K562 (cell line): Measurements from ENCODE around the gene SPEM1. TPM values are rescaled to one million over a fixed set of nuclear protein-coding genes. Genes with fewer than 3 reads are reported as not detected.

Experiments used
- EZH2 ChIP-seq: IDR thresholded peaks from 2 replicates; pipeline ENCODE4 v1.6.1; 2012; ENCODE audit warnings: low read depth, mild to moderate bottlenecking, inconsistent platforms, low read length, borderline replicate concordance
- GABPB2 ChIP-seq: fragments of 250-450 bp; sonication (Bioruptor Pico); conservative IDR thresholded peaks from 2 replicates; pipeline ENCODE4 v1.5.1; 2021; ENCODE audit warnings: mild to moderate bottlenecking
- KLF1 ChIP-seq: fragments of 450-650 bp; IDR thresholded peaks from 2 replicates; pipeline ENCODE4 v1.6.1; 2016; ENCODE audit warnings: missing genetic modification characterization, missing compliant biosample characterization
- NFXL1 ChIP-seq: fragments of 450-650 bp; formaldehyde crosslinking; IDR thresholded peaks from 2 replicates; pipeline ENCODE4 v1.4.0; 2021; ENCODE audit warnings: mild to moderate bottlenecking
- NR2C2 ChIP-seq, 2 experiments: fragments of 200-800 bp in 1 of 2; sonication (Bioruptor generic) in 1 of 2; sonication (generic) in 1 of 2; formaldehyde crosslinking in 1 of 2; IDR thresholded peaks; 2 replicates each; pipeline versions ENCODE4 v1.6.1 to v1.8.0; 2016 to 2022; ENCODE audit warnings: mild to moderate bottlenecking in 1 of 2, missing compliant biosample characterization in 1 of 2, missing genetic modification characterization in 1 of 2, missing genetic modification reagents in 1 of 2
- PTRF ChIP-seq: fragments of 450-650 bp; IDR thresholded peaks from 2 replicates; pipeline ENCODE4 v1.6.1; 2016; ENCODE audit warnings: mild to moderate bottlenecking, missing genetic modification characterization, missing compliant biosample characterization
- PTTG1 ChIP-seq: fragments of 450-650 bp; IDR thresholded peaks from 2 replicates; pipeline ENCODE4 v1.6.1; 2016; ENCODE audit warnings: low read depth, mild to moderate bottlenecking, missing genetic modification characterization, missing compliant biosample characterization
- RBFOX2 ChIP-seq: fragments of 200-400 bp; formaldehyde crosslinking; IDR thresholded peaks from 2 replicates; pipeline ENCODE4 v1.6.1; 2017; ENCODE audit warnings: low read depth, mild to moderate bottlenecking, low read length, moderate library complexity
- RFX5 ChIP-seq: IDR thresholded peaks from 2 replicates; pipeline ENCODE4 v1.6.1; 2011; ENCODE audit warnings: low read depth, mild to moderate bottlenecking, improper control_type of control experiment, low read length
- SLC30A9 ChIP-seq: fragments of 250-450 bp; sonication (Bioruptor Pico); IDR thresholded peaks from 2 replicates; pipeline ENCODE4 v1.8.0; 2022; ENCODE audit warnings: mild to moderate bottlenecking, moderate library complexity
- TARDBP ChIP-seq: fragments of 450-650 bp; IDR thresholded peaks from 2 replicates; pipeline ENCODE4 v1.6.1; 2016
- ZNF217 ChIP-seq: sonication (generic); formaldehyde crosslinking; IDR thresholded peaks from 2 replicates; pipeline ENCODE4 v1.8.0; 2022; ENCODE audit warnings: mild to moderate bottlenecking, missing genetic modification reagents
- ZNF41 ChIP-seq: fragments of 250-450 bp; sonication (Bioruptor Pico); conservative IDR thresholded peaks from 2 replicates; pipeline ENCODE4 v1.4.0; 2020; ENCODE audit warnings: mild to moderate bottlenecking
- ZNF699 ChIP-seq: fragments of 250-450 bp; sonication (Bioruptor Pico); IDR thresholded peaks from 2 replicates; pipeline ENCODE4 v1.8.0; 2021; ENCODE audit warnings: mild to moderate bottlenecking, moderate library complexity; ENCODE audit not compliant: insufficient replicate concordance
- polyA plus RNA-seq, 8 experiments: library from polyadenylated mRNA; depleted of rRNA in 4 of 8; stranded (reverse) in 5 of 8; unstranded in 3 of 8; fragments of >200 nt; fragmentation: Nextera tagmentation in 2 of 8; fragmentation: Illumina TruSeq in 1 of 8; extraction: Ambion mirVana in 2 of 8; extraction: Trizol in 1 of 8; gene quantifications; 2 replicates each; pipeline versions ENCODE4 v1.2.1 to v1.2.3, GENCODE V29; 2011 to 2014; ENCODE audit warnings: inconsistent platforms in 1 of 8, missing spikeins in 1 of 8
- total RNA-seq, 7 experiments: library from RNA; depleted of rRNA in 6 of 7; stranded (reverse); fragments of >200 nt in 6 of 7; fragmentation: Illumina TruSeq in 2 of 7; extraction: Trizol in 2 of 7; gene quantifications; 2 replicates each; pipeline versions ENCODE4 v1.2.1 to v1.2.3, GENCODE V29; 2011 to 2021; ENCODE audit warnings: low replicate concordance in 1 of 7
- TF ChIP-seq, protein P1 (sequence below): sonication (generic); formaldehyde crosslinking; IDR thresholded peaks from 2 replicates; pipeline ENCODE4 v1.8.0; 2022; ENCODE audit warnings: mild to moderate bottlenecking, missing genetic modification reagents
- TF ChIP-seq, protein P2 (sequence below): fragments of 250-450 bp; sonication (Bioruptor Pico); IDR thresholded peaks from 2 replicates; pipeline ENCODE4 v1.8.0; 2021; ENCODE audit warnings: mild to moderate bottlenecking, moderate library complexity
- TF ChIP-seq, protein P3 (sequence below): fragments of 450-650 bp; formaldehyde crosslinking; IDR thresholded peaks from 2 replicates; pipeline ENCODE4 v1.4.0; 2020; ENCODE audit warnings: mild to moderate bottlenecking, mixed read lengths
- TF ChIP-seq, protein P4 (sequence below), 2 experiments: fragments of 450-650 bp; conservative IDR thresholded peaks; 2 replicates each; pipeline ENCODE4 v1.6.1; 2017; ENCODE audit warnings: mild to moderate bottlenecking in 2 of 2, moderate library complexity in 2 of 2

SPEM1 gene
- total and polyA plus RNA-seq, 9 of the 15 experiments (the other 6 are each of a cell fraction or from before 2014, with no cell fraction given) = not detected

DNA sequence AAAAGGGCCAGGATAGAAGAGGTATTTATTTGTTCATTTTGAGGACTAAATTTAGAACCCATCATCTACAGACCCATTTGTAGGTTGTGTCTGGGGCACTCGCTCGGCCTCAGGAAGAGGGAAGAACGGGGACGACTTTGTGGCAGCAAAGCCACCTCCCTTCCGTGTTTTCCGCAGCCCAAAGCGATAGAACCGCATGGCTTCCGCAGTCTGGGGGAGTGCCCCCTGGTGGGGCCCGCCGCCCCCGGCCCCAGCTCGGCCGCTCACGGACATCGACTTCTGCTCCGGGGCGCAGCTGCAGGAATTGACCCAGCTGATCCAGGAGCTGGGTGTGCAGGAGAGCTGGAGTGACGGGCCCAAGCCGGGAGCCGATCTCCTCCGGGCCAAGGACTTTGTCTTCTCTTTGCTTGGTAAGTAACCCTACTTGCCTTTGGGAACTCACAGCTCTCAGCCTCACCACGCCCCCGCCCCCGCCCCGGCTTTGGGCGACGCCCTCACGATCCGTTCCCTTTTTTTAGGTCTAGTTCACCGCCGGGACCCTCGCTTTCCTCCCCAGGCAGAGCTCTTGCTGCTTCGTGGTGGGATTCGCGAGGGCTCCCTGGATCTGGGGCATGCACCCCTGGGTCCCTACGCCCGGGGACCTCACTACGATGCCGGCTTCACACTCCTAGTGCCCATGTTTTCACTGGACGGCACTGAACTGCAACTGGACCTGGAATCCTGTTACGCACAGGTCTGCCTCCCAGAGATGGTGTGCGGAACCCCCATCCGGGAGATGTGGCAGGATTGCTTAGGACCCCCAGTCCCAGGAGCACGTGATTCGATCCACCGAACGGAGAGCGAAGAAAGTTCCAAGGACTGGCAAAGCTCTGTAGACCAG is 15.8 kb downstream of the SPEM1 start (continued):
- TF ChIP-seq, protein P1, sequence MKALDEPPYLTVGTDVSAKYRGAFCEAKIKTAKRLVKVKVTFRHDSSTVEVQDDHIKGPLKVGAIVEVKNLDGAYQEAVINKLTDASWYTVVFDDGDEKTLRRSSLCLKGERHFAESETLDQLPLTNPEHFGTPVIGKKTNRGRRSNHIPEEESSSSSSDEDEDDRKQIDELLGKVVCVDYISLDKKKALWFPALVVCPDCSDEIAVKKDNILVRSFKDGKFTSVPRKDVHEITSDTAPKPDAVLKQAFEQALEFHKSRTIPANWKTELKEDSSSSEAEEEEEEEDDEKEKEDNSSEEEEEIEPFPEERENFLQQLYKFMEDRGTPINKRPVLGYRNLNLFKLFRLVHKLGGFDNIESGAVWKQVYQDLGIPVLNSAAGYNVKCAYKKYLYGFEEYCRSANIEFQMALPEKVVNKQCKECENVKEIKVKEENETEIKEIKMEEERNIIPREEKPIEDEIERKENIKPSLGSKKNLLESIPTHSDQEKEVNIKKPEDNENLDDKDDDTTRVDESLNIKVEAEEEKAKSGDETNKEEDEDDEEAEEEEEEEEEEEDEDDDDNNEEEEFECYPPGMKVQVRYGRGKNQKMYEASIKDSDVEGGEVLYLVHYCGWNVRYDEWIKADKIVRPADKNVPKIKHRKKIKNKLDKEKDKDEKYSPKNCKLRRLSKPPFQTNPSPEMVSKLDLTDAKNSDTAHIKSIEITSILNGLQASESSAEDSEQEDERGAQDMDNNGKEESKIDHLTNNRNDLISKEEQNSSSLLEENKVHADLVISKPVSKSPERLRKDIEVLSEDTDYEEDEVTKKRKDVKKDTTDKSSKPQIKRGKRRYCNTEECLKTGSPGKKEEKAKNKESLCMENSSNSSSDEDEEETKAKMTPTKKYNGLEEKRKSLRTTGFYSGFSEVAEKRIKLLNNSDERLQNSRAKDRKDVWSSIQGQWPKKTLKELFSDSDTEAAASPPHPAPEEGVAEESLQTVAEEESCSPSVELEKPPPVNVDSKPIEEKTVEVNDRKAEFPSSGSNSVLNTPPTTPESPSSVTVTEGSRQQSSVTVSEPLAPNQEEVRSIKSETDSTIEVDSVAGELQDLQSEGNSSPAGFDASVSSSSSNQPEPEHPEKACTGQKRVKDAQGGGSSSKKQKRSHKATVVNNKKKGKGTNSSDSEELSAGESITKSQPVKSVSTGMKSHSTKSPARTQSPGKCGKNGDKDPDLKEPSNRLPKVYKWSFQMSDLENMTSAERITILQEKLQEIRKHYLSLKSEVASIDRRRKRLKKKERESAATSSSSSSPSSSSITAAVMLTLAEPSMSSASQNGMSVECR = 0 out of 2 replicates have a peak, but pooled peaks have one; percentile 18
- no peak for TF ChIP-seq ZNF699 (CRISPR knock-in tag)
- TF ChIP-seq, protein P2, sequence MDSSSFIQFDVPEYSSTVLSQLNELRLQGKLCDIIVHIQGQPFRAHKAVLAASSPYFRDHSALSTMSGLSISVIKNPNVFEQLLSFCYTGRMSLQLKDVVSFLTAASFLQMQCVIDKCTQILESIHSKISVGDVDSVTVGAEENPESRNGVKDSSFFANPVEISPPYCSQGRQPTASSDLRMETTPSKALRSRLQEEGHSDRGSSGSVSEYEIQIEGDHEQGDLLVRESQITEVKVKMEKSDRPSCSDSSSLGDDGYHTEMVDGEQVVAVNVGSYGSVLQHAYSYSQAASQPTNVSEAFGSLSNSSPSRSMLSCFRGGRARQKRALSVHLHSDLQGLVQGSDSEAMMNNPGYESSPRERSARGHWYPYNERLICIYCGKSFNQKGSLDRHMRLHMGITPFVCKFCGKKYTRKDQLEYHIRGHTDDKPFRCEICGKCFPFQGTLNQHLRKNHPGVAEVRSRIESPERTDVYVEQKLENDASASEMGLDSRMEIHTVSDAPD = no peak
- TF ChIP-seq TARDBP = no peak
- TF ChIP-seq RFX5 = no peak
- no peak for TF ChIP-seq EZH2
- TF ChIP-seq, protein P3, sequence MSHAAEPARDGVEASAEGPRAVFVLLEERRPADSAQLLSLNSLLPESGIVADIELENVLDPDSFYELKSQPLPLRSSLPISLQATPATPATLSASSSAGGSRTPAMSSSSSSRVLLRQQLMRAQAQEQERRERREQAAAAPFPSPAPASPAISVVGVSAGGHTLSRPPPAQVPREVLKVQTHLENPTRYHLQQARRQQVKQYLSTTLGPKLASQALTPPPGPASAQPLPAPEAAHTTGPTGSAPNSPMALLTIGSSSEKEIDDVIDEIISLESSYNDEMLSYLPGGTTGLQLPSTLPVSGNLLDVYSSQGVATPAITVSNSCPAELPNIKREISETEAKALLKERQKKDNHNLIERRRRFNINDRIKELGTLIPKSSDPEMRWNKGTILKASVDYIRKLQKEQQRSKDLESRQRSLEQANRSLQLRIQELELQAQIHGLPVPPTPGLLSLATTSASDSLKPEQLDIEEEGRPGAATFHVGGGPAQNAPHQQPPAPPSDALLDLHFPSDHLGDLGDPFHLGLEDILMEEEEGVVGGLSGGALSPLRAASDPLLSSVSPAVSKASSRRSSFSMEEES (CRISPR knock-in tag) = no peak
- TF ChIP-seq, protein P4, sequence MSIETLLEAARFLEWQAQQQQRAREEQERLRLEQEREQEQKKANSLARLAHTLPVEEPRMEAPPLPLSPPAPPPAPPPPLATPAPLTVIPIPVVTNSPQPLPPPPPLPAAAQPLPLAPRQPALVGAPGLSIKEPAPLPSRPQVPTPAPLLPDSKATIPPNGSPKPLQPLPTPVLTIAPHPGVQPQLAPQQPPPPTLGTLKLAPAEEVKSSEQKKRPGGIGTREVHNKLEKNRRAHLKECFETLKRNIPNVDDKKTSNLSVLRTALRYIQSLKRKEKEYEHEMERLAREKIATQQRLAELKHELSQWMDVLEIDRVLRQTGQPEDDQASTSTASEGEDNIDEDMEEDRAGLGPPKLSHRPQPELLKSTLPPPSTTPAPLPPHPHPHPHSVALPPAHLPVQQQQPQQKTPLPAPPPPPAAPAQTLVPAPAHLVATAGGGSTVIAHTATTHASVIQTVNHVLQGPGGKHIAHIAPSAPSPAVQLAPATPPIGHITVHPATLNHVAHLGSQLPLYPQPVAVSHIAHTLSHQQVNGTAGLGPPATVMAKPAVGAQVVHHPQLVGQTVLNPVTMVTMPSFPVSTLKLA (conservative IDR thresholded peaks at IDR 0.05) = peak in 1 of 2 experiments; percentile 53; a peak in 3 of 4 replicates
- no peak for TF ChIP-seq PTTG1
- TF ChIP-seq ZNF217 (CRISPR knock-in tag) = no peak
- no peak for TF ChIP-seq NR2C2 (CRISPR knock-in tag; IDR thresholded peaks at IDR 0.05)
- no peak for TF ChIP-seq NR2C2 (tag; IDR thresholded peaks at IDR 0.05)
- TF ChIP-seq GABPB2 (CRISPR knock-in tag) = no peak
- TF ChIP-seq RBFOX2 = peak; percentile 74
- no peak for TF ChIP-seq KLF1 (tag)
- no peak for TF ChIP-seq PTRF
- TF ChIP-seq SLC30A9 (CRISPR knock-in tag) = no peak
- TF ChIP-seq ZNF41 (CRISPR knock-in tag) = no peak
- no peak for TF ChIP-seq NFXL1 (CRISPR knock-in tag)
